GM13976 (cell line): ENCODE data around the gene GAMT.
A peak's percentile ranks its signal among the peaks of the same experiment; 100 is the strongest.

ENCODE experiments used
- DNase-seq: peaks from one replicate; pipeline ENCODE4 v3.0.0; 2012; ENCODE audit warnings: low spot score
- CTCF ChIP-seq: IDR thresholded peaks from 2 replicates; pipeline ENCODE4 v1.5.1; 2012; ENCODE audit warnings: borderline replicate concordance, mild to moderate bottlenecking; ENCODE audit not compliant: insufficient read depth; ENCODE audit errors: extremely low read depth, missing control alignments, control extremely low read depth
- in situ Hi-C: fragments of 300-500 bp; cut with MboI; formaldehyde crosslinking; loops from one replicate; pipeline ENCODE4 v1.12.0; 2022; ENCODE audit warnings: low sequenced_read_pairs, mixed read lengths, inconsistent platforms; ENCODE audit not compliant: unreplicated experiment

The GAMT gene

DNA sequence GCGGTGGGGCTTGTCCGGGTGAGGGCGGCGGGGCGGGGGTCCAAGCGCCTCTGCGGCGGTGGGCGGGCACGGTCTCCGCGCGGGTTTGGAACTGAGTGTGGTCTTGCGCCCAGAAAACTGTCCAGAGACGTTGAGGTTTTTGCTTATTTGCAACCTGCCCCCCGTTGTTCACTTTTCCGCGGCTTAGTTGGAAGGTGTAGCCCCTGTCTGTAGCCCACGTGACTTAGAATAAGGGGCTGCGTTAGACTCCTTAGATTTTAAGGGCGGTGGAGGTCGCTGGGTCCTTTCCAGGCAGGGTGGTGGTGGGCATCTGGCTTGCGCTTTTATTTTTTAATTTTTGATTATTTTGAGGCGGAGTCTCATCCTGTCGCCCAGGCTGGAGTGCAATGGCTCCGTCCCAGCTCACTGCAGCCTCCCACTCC, 37.6 kb upstream of the GAMT start:
- in situ Hi-C loops, result no loop called here
- TF ChIP-seq CTCF, result no peak

GRCh38 chr19:1438035-1438932, 36.9 kb upstream of the GAMT start, which contains the start of gene RPS15:
TSS of gene RPS15 (plus strand) at chr19:1438396. CDS start at chr19:1438426, 30 bp downstream.
- TF ChIP-seq CTCF, result peak; percentile 98
- DNase-seq, result peak; percentile 99
- in situ Hi-C loops, result no loop called here

More for the DNA sequence above, 37.6 kb upstream of the GAMT start:
- no peak for DNase-seq

GRCh38 chr19:1437609-1438008, 36.3 kb upstream of the GAMT start:
- no peak for TF ChIP-seq CTCF
- in situ Hi-C loops, result no loop called here
- no peak for DNase-seq

GRCh38 chr19:1435378-1435989, 34.1 kb upstream of the GAMT start:
- TF ChIP-seq CTCF, result no peak
- no peak for DNase-seq
- in situ Hi-C loops, result no loop called here

DNA sequence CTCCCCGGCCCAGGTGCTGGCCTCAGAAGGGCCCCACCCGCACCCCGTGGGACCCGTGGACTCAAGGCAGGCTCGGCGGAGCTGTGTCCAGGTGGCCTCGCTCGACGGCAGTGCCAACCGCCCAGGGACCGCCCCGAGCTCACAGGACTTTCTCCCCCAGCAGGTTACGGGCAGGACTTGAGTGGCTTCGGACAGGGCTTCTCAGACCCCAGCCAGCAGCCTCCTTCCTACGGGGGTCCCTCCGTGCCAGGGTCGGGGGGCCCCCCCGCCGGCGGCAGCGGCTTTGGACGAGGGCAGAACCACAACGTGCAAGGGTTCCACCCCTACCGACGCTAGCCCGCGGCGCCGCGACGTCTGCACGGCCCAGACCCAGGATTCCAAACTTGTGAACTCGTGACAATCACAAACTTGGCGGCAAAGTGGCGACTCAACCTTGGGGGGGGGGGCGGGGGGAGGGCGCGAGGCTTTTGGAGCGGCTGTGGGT, 33.3 kb upstream of the GAMT start:
- no peak for TF ChIP-seq CTCF
- no peak for DNase-seq
- in situ Hi-C loops, result no loop called here

DNA sequence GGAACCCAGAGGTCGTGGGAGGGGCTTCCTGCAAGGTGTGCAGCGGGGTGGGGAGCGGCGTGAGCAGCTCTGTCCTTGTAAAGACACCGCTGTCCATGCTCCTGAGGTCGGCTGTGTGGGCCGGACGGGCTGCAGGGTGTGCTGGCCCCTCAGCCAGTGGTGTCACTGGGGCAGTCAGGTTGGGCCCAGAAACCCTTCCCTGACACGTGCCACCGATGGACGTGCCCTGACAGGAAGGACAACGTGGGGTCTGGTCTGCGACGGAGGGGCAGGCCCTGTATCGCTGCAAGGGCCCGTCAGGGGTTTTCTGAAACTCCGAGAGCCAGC, 32.7 kb upstream of the GAMT start:
- no peak for DNase-seq
- in situ Hi-C loops, result no loop called here
- no peak for TF ChIP-seq CTCF
